SU-DHL-6 (cell line): ENCODE measurements around the gene LTBP2.

ENCODE experiments used
- H2AFZ ChIP-seq: fragments of 200-600 bp; sonication (generic); 2 replicates; pipeline ENCODE4 v1.6.1; 2014; ENCODE audit warnings: low read depth, mild to moderate bottlenecking, moderate library complexity, mixed read lengths, antibody characterized with exemption, low read length; ENCODE audit not compliant: severe bottlenecking
- H3F3A ChIP-seq: fragments of 200-600 bp; shearing (Covaris generic); 2 replicates; pipeline ENCODE4 v1.6.0; 2016; ENCODE audit warnings: antibody characterized with exemption, mild to moderate bottlenecking; ENCODE audit not compliant: insufficient read depth
- H3K27ac ChIP-seq: fragments of 200-600 bp; sonication (generic); 2 replicates; pipeline ENCODE4 v1.5.1; 2016; ENCODE audit warnings: low read depth, mild to moderate bottlenecking, low read length, moderate library complexity, mixed read lengths
- H3K27me3 ChIP-seq: fragments of 200-600 bp; sonication (generic), shearing (Covaris generic); 2 replicates; pipeline ENCODE4 v1.6.0; 2014; ENCODE audit warnings: mild to moderate bottlenecking, low read length
- H3K36me3 ChIP-seq: fragments of 200-600 bp; sonication (generic); 2 replicates; pipeline ENCODE4 v1.6.1; 2014; ENCODE audit warnings: mild to moderate bottlenecking, low read length, mixed read lengths
- H3K4me2 ChIP-seq: fragments of 300-600, 200-600 bp; shearing (Covaris generic), sonication (generic); 2 replicates; pipeline ENCODE4 v1.6.0; 2014; ENCODE audit warnings: low read length, low read depth, mild to moderate bottlenecking; ENCODE audit not compliant: poor library complexity, severe bottlenecking
- H3K4me3 ChIP-seq: fragments of 200-600 bp; sonication (generic); 2 replicates; pipeline ENCODE4 v1.5.1; 2014; ENCODE audit warnings: antibody characterized with exemption, low read length, mild to moderate bottlenecking, mixed read lengths; ENCODE audit not compliant: insufficient read depth, poor library complexity, severe bottlenecking
- H3K79me2 ChIP-seq: fragments of 200-600 bp; sonication (generic); 2 replicates; pipeline ENCODE4 v1.6.1; 2014; ENCODE audit warnings: mild to moderate bottlenecking, low read length, moderate library complexity; ENCODE audit not compliant: insufficient read depth
- H3K9ac ChIP-seq: fragments of 200-600 bp; sonication (generic); 2 replicates; pipeline ENCODE4 v1.7.0; 2014; ENCODE audit warnings: mild to moderate bottlenecking, low read length
- H3K9me2 ChIP-seq: fragments of 200-600 bp; sonication (generic); replicated peaks from 2 replicates; pipeline ENCODE4 v1.6.1; 2014; ENCODE audit warnings: low read length; ENCODE audit not compliant: insufficient read depth
- H3K9me3 ChIP-seq: fragments of 200-600 bp; sonication (generic); 2 replicates; pipeline ENCODE4 v1.6.1; 2014; ENCODE audit warnings: low read length, mixed read lengths; ENCODE audit not compliant: insufficient read depth
- H4K20me1 ChIP-seq: fragments of 200-600 bp; sonication (generic); 2 replicates; pipeline ENCODE4 v1.6.1; 2014; ENCODE audit warnings: low read depth, mild to moderate bottlenecking, antibody characterized with exemption, low read length, moderate library complexity, mixed read lengths
- EZH2phosphoT487 ChIP-seq: fragments of 200-600 bp; sonication (generic), shearing (Covaris generic); conservative IDR thresholded peaks from 2 replicates; pipeline ENCODE4 v1.6.1; 2018; ENCODE audit warnings: mild to moderate bottlenecking, antibody characterized with exemption, low read length, moderate library complexity, mixed read lengths
- TF ChIP-seq, protein P1 (sequence below): fragments of 200-600 bp; sonication (generic); IDR thresholded peaks from one replicate; pipeline ENCODE4 v1.5.1; 2017; ENCODE audit warnings: antibody characterized with exemption, mild to moderate bottlenecking, low read length, moderate library complexity; ENCODE audit not compliant: insufficient read depth, poor library complexity, severe bottlenecking

Gene LTBP2

DNA sequence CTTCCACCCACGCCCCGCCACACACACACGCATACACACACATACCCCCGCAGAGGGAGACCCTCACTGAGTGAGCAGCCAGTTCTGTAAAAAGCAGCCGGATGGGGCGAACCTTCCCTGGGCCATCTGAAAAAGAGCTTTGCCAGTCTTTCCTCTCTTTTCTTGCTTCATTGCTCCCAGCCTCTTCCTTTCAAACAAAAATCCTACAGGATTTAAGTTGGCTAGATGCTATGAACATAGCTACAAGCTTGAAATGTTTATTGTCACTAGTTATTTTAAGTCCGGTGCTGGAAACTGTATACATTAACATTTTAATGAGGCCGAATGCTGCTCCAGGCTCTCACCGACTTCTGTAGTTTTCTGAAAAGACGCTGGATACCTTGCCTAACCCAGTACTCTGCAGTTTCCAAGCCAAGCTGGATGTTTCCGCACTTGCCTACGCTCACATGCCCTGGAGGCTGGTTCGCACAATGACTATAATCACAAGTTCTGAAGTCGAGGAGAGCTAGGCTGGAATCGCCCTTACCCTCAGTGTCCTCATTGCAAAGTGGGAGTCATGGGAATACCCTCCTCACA is 39.2 kb downstream of the LTBP2 start:
- Histone ChIP-seq H3K36me3 (no peaks in the 10 kb centered on the region), H3K79me2 (no peaks in the 10 kb centered on the region), H3F3A (no peaks in the 10 kb centered on the region), H3K9me3 (no peaks in the 10 kb centered on the region), H3K27me3 (no peaks in the 10 kb centered on the region), H4K20me1 (no peaks in the 10 kb centered on the region), H3K9me2 (no peaks in the 10 kb centered on the region), H3K4me3 (no peak overlapping the region), H2AFZ (no peak overlapping the region), H3K9ac (no peak overlapping the region), H3K4me2 (no peak overlapping the region), H3K27ac (no peak overlapping the region)
- TF ChIP-seq, protein P1, sequence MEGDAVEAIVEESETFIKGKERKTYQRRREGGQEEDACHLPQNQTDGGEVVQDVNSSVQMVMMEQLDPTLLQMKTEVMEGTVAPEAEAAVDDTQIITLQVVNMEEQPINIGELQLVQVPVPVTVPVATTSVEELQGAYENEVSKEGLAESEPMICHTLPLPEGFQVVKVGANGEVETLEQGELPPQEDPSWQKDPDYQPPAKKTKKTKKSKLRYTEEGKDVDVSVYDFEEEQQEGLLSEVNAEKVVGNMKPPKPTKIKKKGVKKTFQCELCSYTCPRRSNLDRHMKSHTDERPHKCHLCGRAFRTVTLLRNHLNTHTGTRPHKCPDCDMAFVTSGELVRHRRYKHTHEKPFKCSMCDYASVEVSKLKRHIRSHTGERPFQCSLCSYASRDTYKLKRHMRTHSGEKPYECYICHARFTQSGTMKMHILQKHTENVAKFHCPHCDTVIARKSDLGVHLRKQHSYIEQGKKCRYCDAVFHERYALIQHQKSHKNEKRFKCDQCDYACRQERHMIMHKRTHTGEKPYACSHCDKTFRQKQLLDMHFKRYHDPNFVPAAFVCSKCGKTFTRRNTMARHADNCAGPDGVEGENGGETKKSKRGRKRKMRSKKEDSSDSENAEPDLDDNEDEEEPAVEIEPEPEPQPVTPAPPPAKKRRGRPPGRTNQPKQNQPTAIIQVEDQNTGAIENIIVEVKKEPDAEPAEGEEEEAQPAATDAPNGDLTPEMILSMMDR, result no peak
- TF ChIP-seq EZH2phosphoT487, result no peak

DNA sequence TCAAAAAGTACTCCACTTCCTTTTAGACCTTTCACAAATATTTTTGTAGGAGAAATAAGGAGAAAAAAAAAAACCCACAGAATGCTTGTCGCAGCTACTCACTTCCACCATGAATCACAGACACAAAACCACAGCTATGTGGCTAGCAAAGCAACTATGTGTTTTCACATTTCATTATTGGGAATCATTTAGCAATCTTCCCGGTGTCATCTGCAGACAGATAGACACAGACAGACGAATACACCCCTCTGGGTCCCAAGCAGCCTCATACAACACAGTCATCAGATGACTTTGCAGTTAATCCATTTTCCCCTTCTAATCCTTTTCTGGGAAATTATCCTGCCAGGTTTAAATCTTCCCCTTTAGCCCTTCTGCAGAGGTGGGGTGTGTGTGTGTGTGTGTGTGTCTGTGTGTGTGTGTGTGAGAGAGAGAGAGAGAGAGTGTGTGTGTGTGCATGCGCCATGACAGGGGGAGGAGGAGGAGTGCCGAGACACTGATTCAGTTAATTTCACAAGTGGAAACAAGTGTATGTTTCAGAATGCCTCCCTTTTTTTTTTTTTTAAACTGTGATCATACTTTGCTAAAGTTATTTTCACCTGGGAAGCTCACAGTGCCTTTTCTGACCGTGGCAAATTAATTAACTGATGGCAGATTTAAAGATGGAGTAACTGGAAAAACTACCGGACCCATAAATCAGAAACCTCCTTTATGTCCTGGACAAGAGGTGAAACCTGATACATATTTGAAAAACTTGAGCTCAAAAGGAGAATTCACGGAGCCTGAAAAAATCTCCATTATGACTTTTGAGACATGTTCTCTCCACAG is 39.9 kb downstream of the LTBP2 start:
- Histone ChIP-seq H3F3A (no peaks in the 10 kb centered on the region), H2AFZ (no peak overlapping the region), H3K27ac (no peak overlapping the region), H3K79me2 (no peaks in the 10 kb centered on the region), H3K4me3 (no peak overlapping the region), H3K9ac (no peak overlapping the region), H3K9me2 (no peaks in the 10 kb centered on the region), H3K9me3 (no peaks in the 10 kb centered on the region), H3K27me3 (no peaks in the 10 kb centered on the region), H3K36me3 (no peaks in the 10 kb centered on the region), H4K20me1 (no peaks in the 10 kb centered on the region), H3K4me2 (no peak overlapping the region)
- no peak for TF ChIP-seq EZH2phosphoT487
- TF ChIP-seq, protein P1, result no peak

DNA sequence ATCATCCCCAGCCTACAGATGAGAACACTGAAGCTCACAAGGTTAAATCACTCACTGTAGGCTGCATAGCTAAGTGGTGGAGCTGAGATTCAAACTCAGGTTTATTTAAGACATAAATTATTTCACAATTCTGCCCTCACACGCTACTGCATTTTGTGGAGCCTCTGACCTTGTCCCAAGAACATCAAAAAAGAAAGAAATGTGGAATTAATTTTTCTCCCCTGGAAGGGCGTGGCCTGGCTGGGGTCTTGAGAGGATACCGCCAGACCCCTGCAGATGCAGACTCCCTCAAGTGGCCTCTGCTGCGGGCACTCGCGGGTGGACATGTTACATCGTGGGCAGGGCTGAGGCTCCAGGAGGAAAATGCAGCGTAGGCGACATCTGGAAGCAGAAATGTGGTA is 40.6 kb downstream of the LTBP2 start:
- Histone ChIP-seq H3K9me2 (no peaks in the 10 kb centered on the region), H3K27ac (no peak overlapping the region), H3K79me2 (no peaks in the 10 kb centered on the region), H2AFZ (no peak overlapping the region), H3K9me3 (no peaks in the 10 kb centered on the region), H3K27me3 (no peaks in the 10 kb centered on the region), H3K4me2 (no peak overlapping the region), H3K36me3 (no peaks in the 10 kb centered on the region), H3F3A (no peaks in the 10 kb centered on the region), H3K9ac (no peak overlapping the region), H3K4me3 (no peak overlapping the region), H4K20me1 (no peaks in the 10 kb centered on the region)
- no peak for TF ChIP-seq EZH2phosphoT487
- TF ChIP-seq, protein P1, result no peak
